K562 (cell line): ENCODE data around the gene PRKG1. TPM values are rescaled to one million over a fixed set of nuclear protein-coding genes. Genes with fewer than 3 reads are reported as not detected.

Experiments used
- ATAC-seq: fragments of 200-7000 bp; cut with Tn5 transposase; 3 replicates; pipeline ENCODE4 v1.9.1; 2020; ENCODE audit warnings: moderate library complexity
- BruUV-seq: library from RNA; stranded (reverse); fragments of 400-500 nt; replicated peaks from 2 replicates; lab custom pipeline; 2021; lab: Mats Ljungman, UMichigan
- CTCF ChIA-PET: fragments of 300-600 bp; formaldehyde crosslinking; extraction: SDS; loops from one replicate; lab custom pipeline; 2021; ENCODE audit warnings: low intra/inter-chr PET ratio; lab: Yijun Ruan, JAX
- POLR2A ChIA-PET: fragments of 300-600, 350-650 bp; sonication (Branson Sonifier 250); formaldehyde crosslinking; extraction: SDS; loops from one replicate; lab custom pipeline; 2021; ENCODE audit warnings: antibody characterized with exemption, inconsistent platforms; lab: Yijun Ruan, JAX
- DNase-seq, 4 experiments: peaks; one replicate each; pipeline versions ENCODE4 v3.0.0 to v3.0.0-alpha.2; 2011 to 2018; ENCODE audit warnings: low spot score in 3 of 4, mixed read lengths in 3 of 4; ENCODE audit errors: extremely low read depth in 1 of 4
- FAIRE-seq: peaks from 2 replicates; lab custom pipeline; 2011; peaks lifted over from hg19 to GRCh38; lab: Jason Lieb, UNC
- H2AFZ ChIP-seq: 2 replicates; pipeline ENCODE4 v1.6.0; 2011; ENCODE audit warnings: low read depth, low read length, control low read depth, inconsistent platforms
- H3K27ac ChIP-seq: fragments of 200-600 bp; 3 replicates; pipeline ENCODE4 v1.8.0; 2011; ENCODE audit warnings: low read depth, mild to moderate bottlenecking, control low read depth, inconsistent platforms, low read length, moderate library complexity, mixed read lengths; ENCODE audit errors: extremely low read depth
- H3K27me3 ChIP-seq, 2 experiments: fragments of 300-600 bp in 1 of 2; 2 replicates in 1 of 2; 3 replicates in 1 of 2; pipeline versions ENCODE4 v1.6.0 to v1.8.0; 2011; ENCODE audit warnings: inconsistent platforms in 2 of 2, low read length in 2 of 2, mild to moderate bottlenecking in 1 of 2, mixed read lengths in 1 of 2, moderate library complexity in 1 of 2; ENCODE audit not compliant: control insufficient read depth in 2 of 2, insufficient read depth in 2 of 2
- H3K36me3 ChIP-seq: fragments of 300-600 bp; 3 replicates; pipeline ENCODE4 v1.8.0; 2011; ENCODE audit warnings: mild to moderate bottlenecking, low read length, inconsistent platforms; ENCODE audit not compliant: control insufficient read depth, insufficient read depth
- H3K4me1 ChIP-seq, 2 experiments: fragments of 200-600 bp in 1 of 2; replicated peaks in 1 of 2; 2 replicates in 1 of 2; 3 replicates in 1 of 2; pipeline versions ENCODE4 v1.5.1 to v1.8.0; 2011; ENCODE audit warnings: inconsistent platforms in 2 of 2, low read length in 2 of 2, mild to moderate bottlenecking in 1 of 2, mixed read lengths in 1 of 2, moderate library complexity in 1 of 2; ENCODE audit not compliant: control insufficient read depth in 2 of 2, insufficient read depth in 2 of 2
- H3K4me2 ChIP-seq: 2 replicates; pipeline ENCODE4 v1.6.1; 2011; ENCODE audit warnings: low read length, control low read depth, inconsistent platforms, mixed read lengths; ENCODE audit not compliant: insufficient read depth
- H3K4me3 ChIP-seq: fragments of 200-600 bp; sonication (generic), shearing (Covaris generic); 2 replicates; pipeline ENCODE4 v1.5.1; 2016; ENCODE audit warnings: control low read depth, inconsistent platforms
- H3K79me2 ChIP-seq: fragments of 200-600 bp; 3 replicates; pipeline ENCODE4 v1.8.0; 2011; ENCODE audit warnings: low read length, inconsistent platforms; ENCODE audit not compliant: control insufficient read depth, insufficient read depth
- H3K9ac ChIP-seq, 2 experiments: 2 replicates each; pipeline versions ENCODE4 v1.6.0 to v1.6.1; 2011; ENCODE audit warnings: low read depth in 2 of 2, low read length in 2 of 2, control low read depth in 1 of 2, inconsistent platforms in 1 of 2, mild to moderate bottlenecking in 1 of 2, mixed read lengths in 1 of 2; ENCODE audit not compliant: insufficient read depth in 1 of 2
- H3K9me1 ChIP-seq: one replicate; pipeline ENCODE4 v1.6.0; 2011; ENCODE audit warnings: inconsistent platforms, mild to moderate bottlenecking, low read length, moderate library complexity; ENCODE audit not compliant: control insufficient read depth, insufficient read depth
- H3K9me3 ChIP-seq: replicated peaks from 2 replicates; pipeline ENCODE4 v1.5.1; 2011; ENCODE audit warnings: low read depth, low read length, inconsistent platforms; ENCODE audit not compliant: control insufficient read depth, insufficient read depth
- H4K20me1 ChIP-seq: replicated peaks from 2 replicates; pipeline ENCODE4 v1.6.1; 2011; ENCODE audit warnings: low read length, inconsistent platforms, mixed read lengths; ENCODE audit not compliant: control insufficient read depth, insufficient read depth
- ADNP ChIP-seq: fragments of 200-800 bp; sonication (Bioruptor generic); IDR thresholded peaks from 2 replicates; pipeline ENCODE4 v1.6.1; 2016; ENCODE audit warnings: missing genetic modification characterization, missing compliant biosample characterization
- DACH1 ChIP-seq: fragments of 450-650 bp; IDR thresholded peaks from 2 replicates; pipeline ENCODE4 v1.6.1; 2018; ENCODE audit not compliant: partially characterized antibody
- DDX20 ChIP-seq: fragments of 450-650 bp; IDR thresholded peaks from 2 replicates; pipeline ENCODE4 v1.6.1; 2016; ENCODE audit warnings: missing genetic modification characterization, low read depth, mild to moderate bottlenecking, missing compliant biosample characterization, moderate library complexity
- E2F6 ChIP-seq, 2 experiments: IDR thresholded peaks; 2 replicates each; pipeline ENCODE4 v1.6.1; 2011; ENCODE audit warnings: borderline replicate concordance in 1 of 2, control low read depth in 1 of 2, low read depth in 1 of 2, low read length in 1 of 2, mild to moderate bottlenecking in 1 of 2, mixed read lengths in 1 of 2, moderate library complexity in 1 of 2; ENCODE audit not compliant: insufficient read depth in 1 of 2, insufficient read length in 1 of 2, poor library complexity in 1 of 2, severe bottlenecking in 1 of 2; ENCODE audit errors: extremely low read depth in 1 of 2
- ELF4 ChIP-seq: fragments of 450-650 bp; formaldehyde crosslinking; IDR thresholded peaks from 2 replicates; pipeline ENCODE4 v1.4.0; 2022; ENCODE audit warnings: missing genetic modification characterization
- EP400 ChIP-seq: fragments of 450-650 bp; IDR thresholded peaks from 2 replicates; pipeline ENCODE4 v1.6.1; 2017; ENCODE audit warnings: antibody characterized with exemption, mild to moderate bottlenecking, moderate library complexity
- HIVEP1 ChIP-seq: fragments of 250-450 bp; sonication (Bioruptor Pico); IDR thresholded peaks from 2 replicates; pipeline ENCODE4 v1.4.0; 2020; ENCODE audit warnings: mild to moderate bottlenecking
- IFI16 ChIP-seq: fragments of 250-450 bp; sonication (Bioruptor Pico); IDR thresholded peaks from 2 replicates; pipeline ENCODE4 v2.1.2; 2022; ENCODE audit warnings: mild to moderate bottlenecking, inconsistent platforms
- MAFG ChIP-seq: fragments of 450-650 bp; conservative IDR thresholded peaks from 2 replicates; pipeline ENCODE4 v1.6.1; 2016; ENCODE audit warnings: missing genetic modification characterization, missing compliant biosample characterization
- MTA1 ChIP-seq: fragments of 450-650 bp; IDR thresholded peaks from 2 replicates; pipeline ENCODE4 v1.6.1; 2017; ENCODE audit warnings: borderline replicate concordance
- NELFE ChIP-seq: IDR thresholded peaks from 2 replicates; pipeline ENCODE4 v1.6.1; 2011; ENCODE audit warnings: mild to moderate bottlenecking; ENCODE audit not compliant: insufficient read depth, insufficient read length
- NFRKB ChIP-seq: fragments of 450-650 bp; IDR thresholded peaks from 2 replicates; pipeline ENCODE4 v1.6.1; 2016; ENCODE audit warnings: low read depth
- NR3C1 ChIP-seq: sonication (generic); formaldehyde crosslinking; IDR thresholded peaks from 2 replicates; pipeline ENCODE4 v1.8.1; 2022; ENCODE audit warnings: missing genetic modification reagents
- PHF21A ChIP-seq: fragments of 450-650 bp; IDR thresholded peaks from 2 replicates; pipeline ENCODE4 v1.6.1; 2017; ENCODE audit warnings: low read depth, borderline replicate concordance
- SMARCC2 ChIP-seq: fragments of 450-650 bp; IDR thresholded peaks from 2 replicates; pipeline ENCODE4 v1.6.1; 2017; ENCODE audit warnings: antibody characterized with exemption, moderate library complexity, mild to moderate bottlenecking, low read depth
- TFAM ChIP-seq: fragments of 250-450 bp; sonication (Bioruptor Pico); conservative IDR thresholded peaks from 2 replicates; pipeline ENCODE4 v1.5.0; 2021; ENCODE audit warnings: mild to moderate bottlenecking, moderate library complexity
- ZBTB5 ChIP-seq: fragments of 450-650 bp; IDR thresholded peaks from 2 replicates; pipeline ENCODE4 v1.6.1; 2017; ENCODE audit warnings: antibody characterized with exemption
- ZFP36 ChIP-seq: fragments of 150-350 bp; IDR thresholded peaks from 2 replicates; pipeline ENCODE4 v1.6.1; 2018; ENCODE audit warnings: low read length, low read depth; ENCODE audit not compliant: partially characterized antibody
- ZNF507 ChIP-seq: conservative IDR thresholded peaks from 2 replicates; pipeline ENCODE4 v1.6.1; 2017; ENCODE audit warnings: missing genetic modification characterization, missing compliant biosample characterization
- ZNF79 ChIP-seq: fragments of 250-450 bp; sonication (Bioruptor Pico); IDR thresholded peaks from 2 replicates; pipeline ENCODE4 v1.4.0; 2020; ENCODE audit warnings: low read depth, mild to moderate bottlenecking, moderate library complexity
- in situ Hi-C: fragments of 300-500 bp; cut with MboI; formaldehyde crosslinking; loops from 4 replicates; pipeline ENCODE4 v1.15.0; 2018; ENCODE audit warnings: inconsistent platforms, mixed read lengths
- intact Hi-C: fragments of 100-400 bp; cut with micrococcal nuclease; formaldehyde crosslinking; loops from 2 replicates; pipeline ENCODE4 v1.14.2; 2022
- polyA plus RNA-seq, 8 experiments: library from polyadenylated mRNA; depleted of rRNA in 4 of 8; stranded (reverse) in 5 of 8; unstranded in 3 of 8; fragments of >200 nt; fragmentation: Nextera tagmentation in 2 of 8; fragmentation: Illumina TruSeq in 1 of 8; extraction: Ambion mirVana in 2 of 8; extraction: Trizol in 1 of 8; gene quantifications; 2 replicates each; pipeline versions ENCODE4 v1.2.1 to v1.2.3, GENCODE V29; 2011 to 2014; ENCODE audit warnings: inconsistent platforms in 1 of 8, missing spikeins in 1 of 8
- total RNA-seq, 7 experiments: library from RNA; depleted of rRNA in 6 of 7; stranded (reverse); fragments of >200 nt in 6 of 7; fragmentation: Illumina TruSeq in 2 of 7; extraction: Trizol in 2 of 7; gene quantifications; 2 replicates each; pipeline versions ENCODE4 v1.2.1 to v1.2.3, GENCODE V29; 2011 to 2021; ENCODE audit warnings: low replicate concordance in 1 of 7

Gene PRKG1
- total and polyA plus RNA-seq, 9 of the 15 experiments (the other 6 are each of a cell fraction or from before 2014, with no cell fraction given): 0.22 TPM; not detected in 8

GRCh38 chr10:51087114-51087513 lies 12.8 kb downstream of the PRKG1 start:
- Histone ChIP-seq H4K20me1 (no peaks in the 10 kb centered on the region), H2AFZ (no peak overlapping the region), H3K27me3 (no peaks in the 10 kb centered on the region), H3K9me3 (no peaks in the 10 kb centered on the region; the same call in 1 of the 2 replicates), H3K4me2 (no peak overlapping the region), H3K9me1 (no peaks in the 10 kb centered on the region), H3K9ac (no peak overlapping the region), H3K79me2 (no peaks in the 10 kb centered on the region), H3K27ac (no peak overlapping the region), H3K4me1 (no peaks in the 10 kb centered on the region), H3K4me3 (no peak overlapping the region), H3K36me3 (no peaks in the 10 kb centered on the region)
- FAIRE-seq (no peak), DNase-seq (no peak), ATAC-seq (no peak)
- ChIA-PET CTCF (no interaction called here), POLR2A (interaction anchor here (0.7 kb wide), 1 partner anchor 45 kb away, joined by 3 read pairs; no protein-coding TSS in a partner anchor)
- no TSS peak for BruUV-seq
- in situ Hi-C loops (no loop called here), intact Hi-C loops (no loop called here)
- TF ChIP-seq ADNP (tag) (no peak), EP400 (no peak), E2F6 (IDR thresholded peaks at IDR 0.05; ENCODE audit: borderline replicate concordance in 1 of 2, extremely low read depth in 1 of 2, insufficient read depth in 1 of 2, insufficient read length in 1 of 2, low read depth in 1 of 2, low read length in 1 of 2, poor library complexity in 1 of 2, severe bottlenecking in 1 of 2) (no peak), DDX20 (tag) (no peak), TFAM (CRISPR knock-in tag) (no peak), PHF21A (no peak), MAFG (tag) (no peak), ZNF79 (CRISPR knock-in tag) (no peak), IFI16 (no peak), MTA1 (no peak), NR3C1 (no peak), HIVEP1 (CRISPR knock-in tag) (no peak), ZBTB5 (no peak), SMARCC2 (no peak), ELF4 (CRISPR knock-in tag) (no peak), NFRKB (no peak), DACH1 (no peak), ZNF507 (tag) (no peak), ZFP36 (no peak), NELFE (no peak)
